HepG2 (cell line): ENCODE results near the gene HPCAL1. TPM values are rescaled to one million over a fixed set of nuclear protein-coding genes. Genes with fewer than 3 reads are reported as not detected.

Experiments
- BRF2 ChIP-seq: sonication (generic); formaldehyde crosslinking; IDR thresholded peaks from 2 replicates; pipeline ENCODE4 v1.8.1; 2022; ENCODE audit warnings: mild to moderate bottlenecking, missing genetic modification reagents
- CHD4 ChIP-seq: fragments of 200-600 bp; sonication (generic); IDR thresholded peaks from 2 replicates; pipeline ENCODE4 v1.7.0; 2017; ENCODE audit warnings: mild to moderate bottlenecking, low read length, borderline replicate concordance
- CREB1 ChIP-seq, 2 experiments: fragments of 450-650 bp in 1 of 2; IDR thresholded peaks; 2 replicates each; pipeline ENCODE4 v1.6.1; 2016 to 2017; ENCODE audit warnings: control low read depth in 1 of 2, mild to moderate bottlenecking in 1 of 2, missing compliant biosample characterization in 1 of 2, missing genetic modification characterization in 1 of 2
- ETV6 ChIP-seq: sonication (generic); formaldehyde crosslinking; conservative IDR thresholded peaks from 2 replicates; pipeline ENCODE4 v1.4.0; 2020; ENCODE audit warnings: missing genetic modification reagents
- FOXJ3 ChIP-seq: sonication (generic); formaldehyde crosslinking; IDR thresholded peaks from 2 replicates; pipeline ENCODE4 v1.4.0; 2020; ENCODE audit warnings: missing genetic modification reagents, mild to moderate bottlenecking, borderline replicate concordance
- HOXA5 ChIP-seq: sonication (generic); formaldehyde crosslinking; IDR thresholded peaks from 2 replicates; pipeline ENCODE4 v1.4.0; 2020; ENCODE audit warnings: missing genetic modification reagents
- ISL2 ChIP-seq: sonication (generic); formaldehyde crosslinking; IDR thresholded peaks from 2 replicates; pipeline ENCODE4 v1.5.0; 2020; ENCODE audit warnings: missing genetic modification reagents
- MTERF4 ChIP-seq: sonication (generic); formaldehyde crosslinking; IDR thresholded peaks from 2 replicates; pipeline ENCODE4 v1.8.0; 2023; ENCODE audit warnings: mild to moderate bottlenecking, missing genetic modification reagents
- NRL ChIP-seq: sonication (generic); formaldehyde crosslinking; IDR thresholded peaks from 2 replicates; pipeline ENCODE4 v1.5.0; 2020; ENCODE audit warnings: missing genetic modification reagents, mild to moderate bottlenecking, moderate library complexity, borderline replicate concordance
- PCBP2 ChIP-seq: fragments of 200-400 bp; formaldehyde crosslinking; optimal IDR thresholded peaks from 2 replicates; pipeline ENCODE3; 2018; ENCODE audit warnings: low read length, low read depth; ENCODE audit not compliant: poor library complexity, severe bottlenecking
- PRDM10 ChIP-seq: sonication (generic); formaldehyde crosslinking; IDR thresholded peaks from 2 replicates; pipeline ENCODE4 v1.4.0; 2020; ENCODE audit warnings: low read depth, missing genetic modification reagents
- SIX4 ChIP-seq: sonication (generic); formaldehyde crosslinking; IDR thresholded peaks from 2 replicates; pipeline ENCODE4 v1.4.0; 2020; ENCODE audit warnings: missing genetic modification reagents
- STAG1 ChIP-seq: sonication (generic); formaldehyde crosslinking; IDR thresholded peaks from 2 replicates; pipeline ENCODE4 v1.4.0; 2020; ENCODE audit warnings: missing genetic modification reagents
- TSC22D2 ChIP-seq: sonication (generic); formaldehyde crosslinking; IDR thresholded peaks from 2 replicates; pipeline ENCODE4 v1.5.1; 2020; ENCODE audit warnings: missing genetic modification reagents, mild to moderate bottlenecking, borderline replicate concordance
- UBTF ChIP-seq: sonication (generic); formaldehyde crosslinking; IDR thresholded peaks from 2 replicates; pipeline ENCODE4 v1.4.0; 2020; ENCODE audit warnings: mild to moderate bottlenecking, missing genetic modification reagents
- ZFP1 ChIP-seq: IDR thresholded peaks from 2 replicates; pipeline ENCODE4 v1.6.1; 2016
- ZFP41 ChIP-seq: sonication (generic); formaldehyde crosslinking; IDR thresholded peaks from 2 replicates; pipeline ENCODE4 v1.4.0; 2020; ENCODE audit warnings: mild to moderate bottlenecking, missing genetic modification reagents, borderline replicate concordance
- ZNF414 ChIP-seq: sonication (generic); formaldehyde crosslinking; IDR thresholded peaks from 2 replicates; pipeline ENCODE4 v1.5.0; 2020; ENCODE audit warnings: missing genetic modification reagents
- ZNF496 ChIP-seq: sonication (generic); formaldehyde crosslinking; IDR thresholded peaks from 2 replicates; pipeline ENCODE4 v1.8.1; 2023; ENCODE audit warnings: mild to moderate bottlenecking, moderate library complexity, missing genetic modification reagents; ENCODE audit not compliant: insufficient replicate concordance
- ZNF510 ChIP-seq: sonication (generic); formaldehyde crosslinking; IDR thresholded peaks from 2 replicates; pipeline ENCODE4 v1.4.0; 2020; ENCODE audit warnings: low read depth, mild to moderate bottlenecking, missing genetic modification reagents
- ZNF547 ChIP-seq: sonication (generic); formaldehyde crosslinking; IDR thresholded peaks from 2 replicates; pipeline ENCODE4 v1.5.1; 2020; ENCODE audit warnings: mild to moderate bottlenecking, missing genetic modification reagents
- ZNF768 ChIP-seq: sonication (generic); formaldehyde crosslinking; IDR thresholded peaks from 2 replicates; pipeline ENCODE4 v1.4.0; 2020; ENCODE audit warnings: missing genetic modification reagents
- polyA plus RNA-seq, 8 experiments: library from polyadenylated mRNA; depleted of rRNA in 3 of 8; stranded (reverse) in 7 of 8; unstranded in 1 of 8; fragments of >200 nt; fragmentation: Illumina TruSeq in 4 of 8; extraction: Trizol in 4 of 8; gene quantifications; 2 replicates each; pipeline versions ENCODE4 v1.2.1 to v1.2.3, GENCODE V29; 2011 to 2016; ENCODE audit warnings: low read depth in 4 of 8, missing spikeins in 1 of 8, mixed read lengths in 1 of 8; ENCODE audit not compliant: insufficient read depth in 1 of 8
- total RNA-seq, 5 experiments: library from RNA; depleted of rRNA; stranded (reverse); fragments of >200 nt; fragmentation: Illumina TruSeq; extraction: Trizol; gene quantifications; 2 replicates each; pipeline ENCODE4 v1.2.3, GENCODE V29; 2016; ENCODE audit warnings: low read depth in 1 of 5

Gene HPCAL1
- total and polyA plus RNA-seq, 2 of the 13 experiments (the other 11 are each of a cell fraction or from before 2014, with no cell fraction given), result 29.5 to 29.9 TPM

- TF ChIP-seq BRF2 (CRISPR knock-in tag), result no peak
- no peak for TF ChIP-seq STAG1 (CRISPR knock-in tag)
- TF ChIP-seq ZNF547 (CRISPR knock-in tag), result no peak; the same call in 1 of the 2 replicates
- TF ChIP-seq CREB1 (IDR thresholded peaks at IDR 0.05), result no peak
- no peak for TF ChIP-seq CREB1 (CRISPR knock-in tag; IDR thresholded peaks at IDR 0.05)
- TF ChIP-seq ZNF510, result no peak
- TF ChIP-seq MTERF4 (CRISPR knock-in tag), result no peak
- no peak for TF ChIP-seq TSC22D2
- TF ChIP-seq PCBP2, result no peak
- peak; percentile 49; the same call in 1 of the 2 replicates for TF ChIP-seq UBTF (CRISPR knock-in tag)
- no peak for TF ChIP-seq FOXJ3 (CRISPR knock-in tag)
- no peak for TF ChIP-seq ZNF496 (CRISPR knock-in tag)
- TF ChIP-seq NRL (CRISPR knock-in tag), result no peak; the same call in 1 of the 2 replicates
- no peak for TF ChIP-seq PRDM10 (CRISPR knock-in tag)
- TF ChIP-seq ZFP41 (CRISPR knock-in tag), result no peak
- TF ChIP-seq SIX4 (CRISPR knock-in tag), result no peak
- no peak for TF ChIP-seq ZFP1 (CRISPR knock-in tag)
- no peak for TF ChIP-seq ZNF768 (CRISPR knock-in tag)
- 0 out of 2 replicates have a peak, but pooled peaks have one; percentile 10 for TF ChIP-seq HOXA5 (CRISPR knock-in tag)
- no peak for TF ChIP-seq ISL2 (CRISPR knock-in tag)
- no peak for TF ChIP-seq ZNF414
- no peak for TF ChIP-seq ETV6 (CRISPR knock-in tag)
- TF ChIP-seq CHD4, result no peak
Observed at GRCh38 chr2:10303181-10303693, 533 bp downstream of the HPCAL1 start (continued).
